NCI-H2081 treated with DMSO at 0.1 percent for 48 hours (cell line): ENCODE data around the gene MEST.
"Not testable (repeated sequence)": the region's sequence is repeated elsewhere in the genome, so short reads cannot be mapped to it uniquely, and the experiment has no call there.

Experiments
- DNase-seq: peaks from one replicate; lab custom pipeline; 2025; lab: John Stamatoyannopoulos, UW

The MEST gene

DNA sequence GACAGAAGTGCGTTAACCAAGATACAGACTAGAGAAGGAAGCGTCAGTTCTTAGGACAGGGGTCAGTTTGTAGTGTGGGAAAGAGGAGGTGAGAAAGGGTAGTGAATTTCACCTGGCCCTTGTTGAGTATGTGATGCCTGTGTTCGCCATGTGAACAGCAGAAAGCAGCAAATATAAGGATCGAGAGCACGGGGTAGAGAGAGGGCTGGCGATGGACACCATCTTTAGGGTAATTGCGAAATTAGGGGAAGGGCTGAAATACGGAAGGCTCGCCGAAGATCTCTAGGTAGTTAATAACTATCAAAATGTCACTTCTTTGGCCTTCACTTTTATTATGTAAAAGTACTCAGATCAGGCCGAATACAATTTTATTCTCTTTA, 6.2 kb upstream of the MEST start:
- no peak for DNase-seq

DNA sequence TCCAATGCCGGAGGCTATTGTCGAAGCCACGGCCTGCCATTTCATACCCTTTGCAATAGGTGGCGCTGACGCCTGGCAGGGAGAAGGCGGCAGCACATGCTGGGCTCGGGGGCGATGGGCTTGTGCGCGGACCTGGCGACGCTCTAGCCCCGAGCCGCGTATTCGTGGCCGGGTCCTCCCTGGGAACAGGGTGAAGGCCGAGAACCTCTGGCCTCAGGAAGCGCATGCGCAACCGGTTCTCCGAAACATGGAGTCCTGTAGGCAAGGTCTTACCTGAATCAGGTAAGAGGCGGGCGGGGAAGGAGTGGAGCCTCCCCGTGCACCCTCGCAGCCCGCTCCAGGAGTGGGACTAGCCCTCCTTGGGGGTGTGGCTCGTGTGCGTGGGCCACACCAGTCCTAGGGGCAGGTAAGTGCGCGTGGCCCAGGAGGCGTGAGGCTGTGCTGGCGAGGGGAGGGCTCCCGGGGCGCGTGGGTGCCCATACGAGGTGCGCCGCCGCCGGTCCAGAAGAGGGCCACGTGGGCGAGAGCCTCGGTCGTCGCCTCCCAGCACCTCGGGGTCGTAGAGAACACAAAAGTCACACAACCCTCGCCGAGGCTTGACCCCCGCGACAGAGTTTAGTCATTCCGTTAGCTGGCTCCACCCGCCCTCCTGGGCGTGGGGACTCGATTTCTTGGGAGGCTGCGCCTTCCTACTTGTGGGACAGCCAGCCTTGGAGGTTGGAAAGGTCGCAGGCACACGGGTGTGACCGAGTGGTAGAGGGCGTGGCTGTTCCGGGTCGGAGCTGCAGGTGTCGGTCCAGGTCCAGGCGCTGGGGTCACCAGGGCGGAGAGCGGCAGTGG, 5.6 kb upstream of the MEST start:
- no peak for DNase-seq

DNA sequence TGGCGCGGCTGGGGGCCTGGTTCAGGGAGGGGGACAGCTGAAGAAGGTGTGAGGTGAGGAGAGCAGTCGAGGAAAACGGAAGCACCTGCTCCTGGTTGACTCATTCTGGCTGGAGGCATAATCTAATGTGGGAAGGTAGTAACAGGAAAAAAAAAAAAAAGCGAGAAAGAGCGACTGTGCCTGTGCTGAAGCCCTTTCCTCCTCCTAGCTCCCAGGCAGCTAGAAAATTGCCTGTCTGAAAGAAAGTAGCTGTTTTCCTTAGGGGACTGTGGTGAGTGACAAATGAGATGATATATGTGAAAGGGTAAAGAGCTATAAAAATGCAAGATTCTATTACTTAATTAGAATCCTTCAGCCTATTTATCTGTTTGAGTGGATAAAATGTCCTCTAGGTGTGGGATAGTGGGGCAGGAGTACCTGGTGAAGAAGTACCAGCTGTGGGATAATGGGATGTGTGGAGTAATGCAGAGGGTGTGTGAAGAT, 4.9 kb upstream of the MEST start:
- DNase-seq, result no peak

GRCh38 chr7:130488392-130489139, 3.3 kb upstream of the MEST start:
- no peak for DNase-seq

DNA sequence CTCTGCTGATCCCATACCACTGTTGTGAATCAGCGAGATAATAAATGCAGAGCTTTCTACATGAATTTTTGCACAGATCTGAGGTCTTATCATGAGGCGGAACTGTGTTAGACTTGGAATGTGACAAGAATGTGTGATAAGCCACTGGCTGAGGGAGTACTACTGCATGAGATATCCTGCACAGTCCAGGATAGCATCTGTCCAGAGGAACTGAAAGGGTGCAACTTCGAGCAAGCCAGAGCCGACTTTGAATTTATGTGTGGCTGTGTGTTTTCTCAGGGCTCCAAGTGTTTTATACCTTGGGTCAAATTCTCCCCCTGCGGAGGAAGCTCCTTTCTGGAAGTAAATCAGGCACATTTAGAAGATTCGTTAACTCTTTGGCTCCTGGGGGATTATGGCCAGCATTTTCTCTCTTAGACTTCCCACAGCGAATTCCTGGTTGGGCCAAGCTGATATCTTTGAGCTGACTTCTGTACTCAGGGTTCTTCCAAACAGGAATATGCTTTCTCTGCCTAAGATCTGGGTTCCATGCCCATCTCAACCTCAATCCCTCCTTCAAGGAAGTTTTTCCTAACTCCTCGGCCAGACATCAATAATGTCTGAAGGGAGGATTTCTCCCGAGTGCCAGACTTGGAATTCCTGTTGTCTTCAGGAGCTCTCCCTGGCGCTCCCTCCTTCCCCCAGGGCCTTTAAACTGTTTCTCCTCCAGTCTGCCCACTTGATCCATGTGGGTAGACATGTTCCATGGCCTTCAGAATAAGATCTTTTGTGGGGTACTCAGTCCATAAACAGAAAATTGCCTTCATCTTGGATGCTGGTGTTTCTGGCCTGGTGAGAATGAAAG, 2.5 kb upstream of the MEST start:
- DNase-seq, result no peak

GRCh38 chr7:130490311-130490791, 1.5 kb upstream of the MEST start:
- no peak for DNase-seq

DNA sequence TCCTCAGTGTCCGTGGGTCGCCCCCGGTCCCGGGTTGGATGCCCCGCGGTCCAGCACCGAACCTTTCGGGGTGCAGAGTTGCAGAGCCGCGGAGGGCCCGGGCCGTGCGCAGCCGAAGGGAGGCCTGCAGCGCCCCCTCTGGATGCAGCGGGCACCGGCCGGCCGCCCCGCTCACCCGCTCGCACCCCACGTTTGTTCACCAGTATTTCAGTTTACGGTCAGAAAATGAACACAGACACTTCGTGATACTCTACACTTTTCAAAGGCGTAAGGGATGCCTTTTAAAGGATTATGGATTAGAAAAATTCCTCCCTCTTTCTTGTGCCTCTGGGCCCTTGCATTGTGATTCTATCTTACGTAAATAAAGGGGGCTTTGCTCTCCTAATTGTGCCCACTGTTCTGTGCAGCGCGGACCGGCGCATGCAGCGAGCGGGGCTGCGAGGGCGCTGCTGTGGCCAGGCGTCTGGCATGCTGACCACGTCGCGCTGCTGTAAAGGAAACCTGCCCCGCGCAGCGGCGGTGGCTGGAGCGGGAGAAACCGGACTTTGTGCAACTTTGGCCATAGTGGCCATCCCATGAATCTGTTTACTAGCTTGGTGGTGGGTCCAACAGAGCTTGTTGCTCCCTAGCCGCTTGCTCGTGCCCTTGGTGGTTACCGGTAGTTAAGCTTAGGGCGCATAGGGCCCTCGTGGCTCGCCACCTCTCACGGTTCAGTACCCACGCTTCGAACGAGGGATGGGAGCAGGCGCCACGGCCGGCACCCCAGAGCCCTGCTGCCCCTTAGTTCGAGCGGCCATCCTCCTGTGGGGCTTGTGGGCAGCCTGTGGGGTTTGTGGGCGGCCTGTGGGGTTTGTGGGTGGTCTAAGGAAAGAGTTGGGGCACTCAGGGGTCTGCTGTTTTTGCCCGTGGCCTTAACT, 739 bp upstream of the MEST start:
- no peak for DNase-seq

- no peak for DNase-seq
Measured at GRCh38 chr7:130492523-130493274, 814 bp downstream of the MEST start.

DNA sequence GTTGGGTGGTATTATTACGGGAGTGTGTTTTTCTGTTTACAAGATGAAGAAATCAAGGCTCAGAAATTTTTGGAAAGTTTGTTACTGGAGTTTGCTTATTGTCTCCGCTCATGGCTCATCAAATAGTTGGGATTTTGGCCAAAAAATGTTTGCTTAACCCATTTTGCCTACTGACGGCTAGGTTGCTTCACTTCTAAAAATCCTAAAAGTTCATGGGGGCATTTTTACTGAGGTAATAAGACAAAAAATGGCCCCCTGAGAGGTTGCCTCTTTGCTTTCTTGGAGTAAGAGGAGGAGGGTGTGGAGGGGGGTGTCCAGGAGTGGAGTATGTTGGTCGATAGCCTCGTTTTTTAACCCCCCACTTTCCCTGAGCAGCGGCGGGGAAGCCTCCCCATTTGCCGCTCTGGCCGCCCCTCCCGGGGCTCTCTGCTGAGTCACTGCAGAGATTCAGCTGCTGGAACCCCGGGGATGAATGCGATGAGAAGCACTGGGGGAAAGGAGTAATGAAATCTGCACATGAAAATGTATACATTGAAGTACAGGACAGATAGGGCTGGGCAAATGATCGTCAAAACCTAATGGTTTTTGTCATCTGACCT, 1.5 kb downstream of the MEST start:
- no peak for DNase-seq

DNA sequence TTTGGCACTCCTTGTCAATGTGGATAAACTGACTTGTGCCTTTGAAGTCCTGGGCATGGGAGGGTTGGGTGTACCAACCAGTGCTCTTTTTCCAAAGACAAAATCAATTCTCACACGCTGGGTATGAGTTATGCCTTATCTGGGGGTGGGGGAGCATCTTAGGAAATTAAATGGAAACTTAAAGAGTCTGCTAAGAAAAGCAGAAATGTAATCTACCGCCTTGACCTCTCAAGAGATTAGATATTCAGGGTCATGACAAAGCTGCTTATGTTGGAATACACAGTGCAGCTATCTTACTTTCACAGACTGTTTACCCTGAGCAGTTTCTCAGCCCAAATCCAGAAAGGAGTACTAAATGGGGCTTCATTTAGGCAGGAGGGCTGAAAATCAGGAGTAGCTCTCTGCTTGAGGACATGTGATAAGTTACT, 2.6 kb downstream of the MEST start:
- DNase-seq, result no peak

GRCh38 chr7:130500463-130500862, 8.6 kb downstream of the MEST start:
- no peak for DNase-seq

- no peak for DNase-seq
Measured at GRCh38 chr7:130500910-130501309, 9.0 kb downstream of the MEST start.

DNA sequence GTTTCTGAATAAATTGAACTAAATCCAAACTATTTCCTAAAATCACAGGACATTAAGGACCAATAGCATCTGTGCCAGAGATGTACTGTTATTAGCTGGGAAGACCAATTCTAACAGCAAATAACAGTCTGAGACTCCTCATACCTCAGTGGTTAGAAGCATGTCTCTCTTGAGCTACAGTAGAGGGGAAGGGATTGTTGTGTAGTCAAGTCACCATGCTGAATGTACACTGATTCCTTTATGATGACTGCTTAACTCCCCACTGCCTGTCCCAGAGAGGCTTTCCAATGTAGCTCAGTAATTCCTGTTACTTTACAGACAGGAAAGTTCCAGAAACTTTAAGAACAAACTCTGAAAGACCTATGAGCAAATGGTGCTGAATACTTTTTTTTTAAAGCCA, 13.9 kb downstream of the MEST start:
- no peak for DNase-seq

- DNase-seq, result no peak
Measured at GRCh38 chr7:130506358-130506757, 14.5 kb downstream of the MEST start.

GRCh38 chr7:130512038-130512437, 20.2 kb downstream of the MEST start:
- not testable (repeated sequence) for DNase-seq

DNA sequence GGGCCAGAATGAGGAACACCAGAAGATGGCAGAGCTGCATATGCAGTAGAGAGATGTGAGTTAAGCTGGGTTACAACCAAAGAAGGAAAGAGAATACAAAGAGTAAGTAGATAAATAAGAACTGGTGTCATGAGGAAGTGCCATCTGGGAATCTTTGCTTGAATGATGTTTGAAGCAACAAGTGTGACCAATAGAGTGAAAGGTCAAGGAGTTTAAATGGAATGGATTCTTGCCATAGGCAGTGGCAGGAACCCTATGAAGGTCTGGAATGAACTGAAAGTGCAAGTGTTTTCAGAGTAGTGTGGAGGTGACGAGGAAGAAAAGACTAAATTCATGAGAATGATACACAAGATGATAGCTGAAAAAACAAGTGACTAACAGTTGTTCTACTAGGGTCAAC, 21.6 kb downstream of the MEST start:
- DNase-seq, result no peak

DNA sequence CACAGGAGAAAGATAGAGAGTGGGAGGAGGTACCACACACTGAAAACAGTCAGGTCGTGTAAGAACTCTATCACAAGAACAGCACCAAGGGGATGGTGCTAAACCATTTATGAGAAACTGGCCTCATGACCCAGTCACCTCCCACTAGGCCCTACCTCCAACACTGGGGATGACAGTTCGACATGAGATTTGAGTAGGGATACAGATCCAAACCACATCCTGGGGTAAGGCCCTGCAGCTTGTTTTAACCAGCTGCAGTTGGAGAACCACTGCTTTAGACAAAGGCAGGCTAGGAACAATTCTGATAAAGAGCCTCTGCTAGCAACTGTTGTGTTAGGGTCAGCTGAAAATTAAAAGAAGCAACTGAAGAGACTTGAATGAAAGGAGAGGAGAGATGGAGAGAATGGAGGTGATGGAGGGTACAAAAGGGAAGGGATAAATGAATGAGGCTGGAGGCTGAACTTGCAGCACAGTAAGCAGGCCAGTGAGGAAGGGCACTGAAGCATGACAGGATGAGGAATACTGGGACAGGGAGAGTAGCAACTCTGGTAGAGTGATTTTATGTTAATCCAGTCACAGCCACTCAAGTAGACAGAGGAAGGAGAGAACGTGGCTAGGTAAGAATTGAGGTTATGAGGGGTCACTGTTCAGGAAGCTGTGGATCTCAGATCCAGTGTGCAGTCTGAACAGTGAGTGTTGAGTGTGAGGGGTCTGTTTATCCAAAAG, 23.6 kb downstream of the MEST start:
- no peak for DNase-seq

GRCh38 chr7:130521258-130521951, 29.5 kb downstream of the MEST start:
- DNase-seq, result no peak
